Hepatocyte (in vitro differentiated cells): Measurements from ENCODE around the gene MT1F. TPM values are rescaled to one million over a fixed set of nuclear protein-coding genes. Genes with fewer than 3 reads are reported as not detected.

Source experiments
- DNase-seq: peaks from one replicate; pipeline ENCODE4 v3.0.0-alpha.2; 2016; ENCODE audit warnings: low spot score
- H2AFZ ChIP-seq: fragments of 200-600 bp; sonication (generic); 2 replicates; pipeline ENCODE4 v1.6.0; 2016; ENCODE audit warnings: antibody characterized with exemption, mild to moderate bottlenecking
- H3K27ac ChIP-seq: fragments of 200-600 bp; sonication (generic); 2 replicates; pipeline ENCODE4 v1.5.1; 2016; ENCODE audit warnings: mild to moderate bottlenecking
- H3K27me3 ChIP-seq: fragments of 200-600 bp; sonication (generic); 2 replicates; pipeline ENCODE4 v1.6.1; 2016
- H3K36me3 ChIP-seq: fragments of 200-600 bp; sonication (generic); replicated peaks from 2 replicates; pipeline ENCODE4 v1.5.1; 2016; ENCODE audit warnings: low read depth; ENCODE audit not compliant: insufficient read depth
- H3K4me1 ChIP-seq: fragments of 200-600 bp; sonication (generic); 2 replicates; pipeline ENCODE4 v1.5.1; 2016; ENCODE audit warnings: mild to moderate bottlenecking, moderate library complexity; ENCODE audit not compliant: insufficient read depth
- H3K4me2 ChIP-seq: fragments of 200-600 bp; sonication (generic); 2 replicates; pipeline ENCODE4 v1.6.0; 2016
- H3K4me3 ChIP-seq: fragments of 200-600 bp; sonication (generic); 2 replicates; pipeline ENCODE4 v1.5.1; 2016; ENCODE audit warnings: mild to moderate bottlenecking
- H3K79me2 ChIP-seq: fragments of 200-600 bp; sonication (generic); 2 replicates; pipeline ENCODE4 v1.6.0; 2017; ENCODE audit warnings: mild to moderate bottlenecking
- H3K9me2 ChIP-seq: fragments of 200-600 bp; sonication (generic); replicated peaks from 2 replicates; pipeline ENCODE4 v1.6.0; 2017; ENCODE audit warnings: mild to moderate bottlenecking; ENCODE audit not compliant: insufficient read depth
- H3K9me3 ChIP-seq: fragments of 200-600 bp; sonication (generic); 2 replicates; pipeline ENCODE4 v1.5.1; 2016; ENCODE audit warnings: low read depth, mild to moderate bottlenecking
- H4K20me1 ChIP-seq: fragments of 200-600 bp; sonication (generic); 2 replicates; pipeline ENCODE4 v1.6.0; 2016; ENCODE audit warnings: mild to moderate bottlenecking; ENCODE audit not compliant: insufficient read depth, poor library complexity, severe bottlenecking
- EZH2 ChIP-seq: fragments of 200-600 bp; sonication (generic); IDR thresholded peaks from 2 replicates; pipeline ENCODE4 v1.6.1; 2016; ENCODE audit warnings: antibody characterized with exemption, mild to moderate bottlenecking, borderline replicate concordance
- EZH2phosphoT487 ChIP-seq: fragments of 200-600 bp; sonication (generic); IDR thresholded peaks from one replicate; pipeline ENCODE4 v1.6.1; 2018; ENCODE audit warnings: antibody characterized with exemption, mild to moderate bottlenecking, low read depth, moderate library complexity; ENCODE audit not compliant: unreplicated experiment, severe bottlenecking
- WGBS: methylation state at CpG from one replicate; pipeline ENCODE4 v1.1.6; 2016; ENCODE audit warnings: low lambda C conversion rate; ENCODE audit errors: missing lambda C conversion rate; 5-methylcytosine and 5-hydroxymethylcytosine counted together
- polyA plus RNA-seq: library from polyadenylated mRNA; unstranded; fragments of >200 nt; fragmentation: Nextera tagmentation; extraction: Ambion mirVana; gene quantifications from 2 replicates; pipeline ENCODE4 v1.2.1, GENCODE V29; 2016
- total RNA-seq: library from RNA; depleted of rRNA; stranded (reverse); fragments of >200 nt; gene quantifications from 2 replicates; pipeline ENCODE4 v1.2.3, GENCODE V29; 2014
- TF ChIP-seq, protein P1 (sequence below): fragments of 200-600 bp; sonication (generic); IDR thresholded peaks from 2 replicates; pipeline ENCODE4 v1.5.1; 2016; ENCODE audit warnings: antibody characterized with exemption, mild to moderate bottlenecking; ENCODE audit not compliant: poor library complexity

Gene MT1F
- total and polyA plus RNA-seq, 2 experiments from 2014 or later, result 7.1 to 11.8 TPM

DNA sequence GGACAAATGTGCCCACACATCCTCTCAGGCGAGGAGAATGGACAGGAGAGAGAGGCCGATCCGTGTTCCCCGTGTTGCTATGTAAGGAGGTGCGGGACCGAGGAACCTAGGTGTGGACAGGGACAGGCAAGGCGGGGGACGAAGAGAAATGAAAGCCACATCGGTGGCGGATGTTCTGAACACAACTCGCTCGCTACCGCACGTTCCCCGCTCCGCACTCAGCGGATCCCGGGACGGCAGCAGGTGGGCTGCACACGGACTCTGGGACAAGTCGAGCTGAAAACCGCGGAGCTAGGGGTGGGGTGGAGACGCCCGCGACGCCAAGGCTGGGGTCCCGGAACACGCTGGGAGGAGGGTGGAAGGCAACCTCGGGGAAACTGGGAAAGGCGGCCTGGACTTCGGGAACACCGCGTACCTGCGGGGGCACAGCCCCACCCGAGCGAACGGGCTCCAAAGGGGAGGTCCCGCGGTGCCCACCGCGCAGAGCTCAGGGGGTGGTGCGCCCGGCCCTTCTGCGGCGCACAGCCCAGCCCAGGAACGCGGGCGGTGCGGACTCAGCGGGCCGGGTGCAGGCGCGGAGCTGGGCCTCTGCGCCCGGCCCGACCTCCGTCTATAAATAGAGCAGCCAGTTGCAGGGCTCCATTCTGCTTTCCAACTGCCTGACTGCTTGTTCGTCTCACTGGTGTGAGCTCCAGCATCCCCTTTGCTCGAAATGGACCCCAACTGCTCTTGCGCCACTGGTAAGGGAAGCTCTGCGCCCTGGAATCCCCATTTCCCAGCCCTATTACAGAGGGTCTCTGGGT, 32.4 kb upstream of the MT1F start, which contains the start of gene MT1E:
MT1E (plus strand) TSS at position 642 of the 803 bp plus-strand sequence; CDS start at position 713, 71 bp downstream.
- TF ChIP-seq, protein P1, sequence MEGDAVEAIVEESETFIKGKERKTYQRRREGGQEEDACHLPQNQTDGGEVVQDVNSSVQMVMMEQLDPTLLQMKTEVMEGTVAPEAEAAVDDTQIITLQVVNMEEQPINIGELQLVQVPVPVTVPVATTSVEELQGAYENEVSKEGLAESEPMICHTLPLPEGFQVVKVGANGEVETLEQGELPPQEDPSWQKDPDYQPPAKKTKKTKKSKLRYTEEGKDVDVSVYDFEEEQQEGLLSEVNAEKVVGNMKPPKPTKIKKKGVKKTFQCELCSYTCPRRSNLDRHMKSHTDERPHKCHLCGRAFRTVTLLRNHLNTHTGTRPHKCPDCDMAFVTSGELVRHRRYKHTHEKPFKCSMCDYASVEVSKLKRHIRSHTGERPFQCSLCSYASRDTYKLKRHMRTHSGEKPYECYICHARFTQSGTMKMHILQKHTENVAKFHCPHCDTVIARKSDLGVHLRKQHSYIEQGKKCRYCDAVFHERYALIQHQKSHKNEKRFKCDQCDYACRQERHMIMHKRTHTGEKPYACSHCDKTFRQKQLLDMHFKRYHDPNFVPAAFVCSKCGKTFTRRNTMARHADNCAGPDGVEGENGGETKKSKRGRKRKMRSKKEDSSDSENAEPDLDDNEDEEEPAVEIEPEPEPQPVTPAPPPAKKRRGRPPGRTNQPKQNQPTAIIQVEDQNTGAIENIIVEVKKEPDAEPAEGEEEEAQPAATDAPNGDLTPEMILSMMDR, result no peak
- TF ChIP-seq EZH2phosphoT487 (no peak), EZH2 (peak; percentile 89)
- Histone ChIP-seq H3K4me2 (peak within 1 kb of the TSS; percentile 97), H3K9me3 (no peaks in the 10 kb centered on the region), H3K9me2 (no peaks in the 10 kb centered on the region), H3K27me3 (peaks cover 41% of the 10 kb centered on the region), H3K27ac (peak within 1 kb of the TSS; percentile 34), H2AFZ (peak within 1 kb of the TSS; percentile 73), H3K36me3 (no peaks in the 10 kb centered on the region), H3K79me2 (no peaks in the 10 kb centered on the region), H4K20me1 (no peaks in the 10 kb centered on the region), H3K4me1 (peaks cover 4% of the 10 kb centered on the region), H3K4me3 (peak within 1 kb of the TSS; percentile 44)
- DNase-seq, result peak; percentile 82
- WGBS, result 6% methylated on average over 42 of the region's 62 CpGs

DNA sequence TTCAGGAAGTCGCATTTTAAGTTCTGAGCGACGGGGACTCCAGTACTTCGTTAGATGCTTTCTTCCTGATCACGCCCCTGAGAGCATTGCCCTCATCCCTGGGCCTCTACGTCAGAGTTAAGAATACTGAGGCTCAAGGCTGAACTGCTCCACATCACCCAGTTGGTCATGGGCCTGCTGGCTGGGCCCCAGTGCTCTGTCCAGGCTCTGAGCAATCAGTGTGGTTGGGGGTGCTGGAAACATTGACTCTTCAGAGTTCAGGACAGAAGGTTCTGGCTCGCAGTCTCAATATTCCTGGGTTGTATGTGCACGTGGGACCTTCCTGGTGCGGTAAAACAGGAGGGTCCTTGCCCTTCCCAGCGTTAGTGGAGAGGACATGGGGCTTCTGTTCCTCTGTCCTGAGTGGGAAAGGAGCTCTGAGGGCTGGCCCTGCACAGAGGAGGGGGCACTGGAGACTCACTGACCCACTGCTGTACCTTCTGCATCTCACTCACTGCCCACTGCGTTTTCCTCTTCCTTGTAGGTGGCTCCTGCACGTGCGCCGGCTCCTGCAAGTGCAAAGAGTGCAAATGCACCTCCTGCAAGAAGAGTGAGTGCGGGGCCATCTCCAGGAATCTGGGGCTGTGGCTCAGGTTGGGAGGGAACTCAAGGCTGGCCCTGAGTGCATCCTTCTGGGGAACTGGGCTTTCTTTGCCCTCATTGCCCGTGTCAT, 31.7 kb upstream of the MT1F start:
- Histone ChIP-seq H2AFZ (no peak overlapping the region), H3K4me1 (peaks cover 4% of the 10 kb centered on the region), H3K27ac (peak overlapping the region; percentile 34), H3K79me2 (no peaks in the 10 kb centered on the region), H3K36me3 (no peaks in the 10 kb centered on the region), H3K27me3 (peaks cover 49% of the 10 kb centered on the region), H3K9me2 (no peaks in the 10 kb centered on the region), H4K20me1 (no peaks in the 10 kb centered on the region), H3K4me3 (no peak overlapping the region), H3K9me3 (no peaks in the 10 kb centered on the region), H3K4me2 (peak overlapping the region; percentile 97)
- 36% methylated on average over 16 of the region's 16 CpGs for WGBS
- TF ChIP-seq EZH2 (no peak), EZH2phosphoT487 (no peak)
- TF ChIP-seq, protein P1, result no peak
- DNase-seq, result peak; percentile 50

DNA sequence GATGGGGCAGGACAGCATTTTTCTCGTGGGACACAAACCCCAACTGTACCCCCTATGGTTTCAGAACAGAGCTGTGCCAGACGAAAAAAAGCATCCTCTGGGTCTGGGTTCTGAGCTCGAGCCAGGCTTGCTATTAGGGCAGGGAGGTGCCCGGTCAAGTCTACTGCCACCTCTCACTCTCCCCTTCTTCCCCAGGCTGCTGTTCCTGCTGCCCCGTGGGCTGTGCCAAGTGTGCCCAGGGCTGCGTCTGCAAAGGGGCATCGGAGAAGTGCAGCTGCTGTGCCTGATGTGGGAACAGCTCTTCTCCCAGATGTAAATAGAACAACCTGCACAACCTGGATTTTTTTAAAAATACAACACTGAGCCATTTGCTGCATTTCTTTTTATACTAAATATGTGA, 31.1 kb upstream of the MT1F start:
- peaks cover 4% of the 10 kb centered on the region for H3K4me1 ChIP-seq
- 57% methylated on average over 7 of the region's 7 CpGs for WGBS
- H3K4me3 ChIP-seq, result no peak overlapping the region
- no peaks in the 10 kb centered on the region for H3K79me2 ChIP-seq
- no peaks in the 10 kb centered on the region for H3K9me2 ChIP-seq
- H4K20me1 ChIP-seq, result no peaks in the 10 kb centered on the region
- H3K27me3 ChIP-seq, result peaks cover 54% of the 10 kb centered on the region
- TF ChIP-seq, protein P1, result no peak
- H3K27ac ChIP-seq, result no peak overlapping the region
- no peaks in the 10 kb centered on the region for H3K36me3 ChIP-seq
- H3K4me2 ChIP-seq, result peak overlapping the region; percentile 97
- no peaks in the 10 kb centered on the region for H3K9me3 ChIP-seq
- no peak for DNase-seq
- H2AFZ ChIP-seq, result no peak overlapping the region
